H9 (cell line): ENCODE data around the gene B4GALNT4. TPM values are rescaled to one million over a fixed set of nuclear protein-coding genes. Genes with fewer than 3 reads are reported as not detected.

ENCODE experiments used
- DNase-seq: peaks from one replicate; pipeline ENCODE4 v3.0.0-alpha.2; 2017
- H2AFZ ChIP-seq: one replicate; pipeline ENCODE4 v1.6.1; 2013; ENCODE audit warnings: mild to moderate bottlenecking, low read length, control low read depth, moderate library complexity
- H2AK5ac ChIP-seq: 2 replicates; pipeline ENCODE4 v1.6.1; 2013; ENCODE audit warnings: low read length, control low read depth, mixed read lengths; ENCODE audit not compliant: insufficient read length
- H2BK120ac ChIP-seq: one replicate; pipeline ENCODE4 v1.6.1; 2013; ENCODE audit warnings: low read depth, mild to moderate bottlenecking, low read length, control low read depth, inconsistent platforms; ENCODE audit not compliant: poor library complexity, severe bottlenecking
- H2BK12ac ChIP-seq: 2 replicates; pipeline ENCODE4 v1.6.1; 2013; ENCODE audit warnings: low read length, control low read depth, mixed read lengths, low read depth; ENCODE audit not compliant: insufficient read length
- H2BK15ac ChIP-seq: 2 replicates; pipeline ENCODE4 v1.6.1; 2013; ENCODE audit warnings: low read depth, low read length, control low read depth
- H2BK20ac ChIP-seq: one replicate; pipeline ENCODE4 v1.6.1; 2013; ENCODE audit warnings: low read depth, mild to moderate bottlenecking, low read length, control low read depth, inconsistent platforms; ENCODE audit not compliant: poor library complexity, severe bottlenecking
- H2BK5ac ChIP-seq: 2 replicates; pipeline ENCODE4 v1.6.1; 2013; ENCODE audit warnings: low read length, control low read depth, mixed read lengths; ENCODE audit not compliant: insufficient read length
- H3K14ac ChIP-seq: 2 replicates; pipeline ENCODE4 v1.6.1; 2013; ENCODE audit warnings: low read length, control low read depth; ENCODE audit not compliant: insufficient read depth
- H3K18ac ChIP-seq: 2 replicates; pipeline ENCODE4 v1.6.1; 2013; ENCODE audit warnings: low read depth, mild to moderate bottlenecking, mixed read lengths, low read length, control low read depth; ENCODE audit not compliant: insufficient read length
- H3K23ac ChIP-seq: 2 replicates; pipeline ENCODE4 v1.6.1; 2013; ENCODE audit warnings: low read length, control low read depth, mixed read lengths, low read depth; ENCODE audit not compliant: insufficient read length
- H3K23me2 ChIP-seq: 2 replicates; pipeline ENCODE4 v1.6.1; 2013; ENCODE audit warnings: low read depth, mild to moderate bottlenecking, mixed read lengths, low read length, control low read depth; ENCODE audit not compliant: insufficient read length, poor library complexity, severe bottlenecking
- H3K27ac ChIP-seq: 2 replicates; pipeline ENCODE4 v1.5.1; 2013; ENCODE audit warnings: low read length, control low read depth, mixed read lengths, low read depth; ENCODE audit not compliant: insufficient read length
- H3K27me3 ChIP-seq: 2 replicates; pipeline ENCODE4 v1.6.1; 2013; ENCODE audit warnings: low read length, control low read depth, inconsistent platforms; ENCODE audit not compliant: insufficient read depth
- H3K4ac ChIP-seq: 2 replicates; pipeline ENCODE4 v1.6.1; 2013; ENCODE audit warnings: low read depth, mild to moderate bottlenecking, control low read depth, inconsistent platforms, low read length, moderate library complexity
- H3K4me1 ChIP-seq: 2 replicates; pipeline ENCODE4 v1.6.1; 2013; ENCODE audit warnings: low read length, control low read depth, inconsistent platforms; ENCODE audit not compliant: insufficient read depth
- H3K4me2 ChIP-seq: 2 replicates; pipeline ENCODE4 v1.6.1; 2013; ENCODE audit warnings: low read length, control low read depth, mixed read lengths; ENCODE audit not compliant: insufficient read length, insufficient read depth
- H3K56ac ChIP-seq: 2 replicates; pipeline ENCODE4 v1.6.1; 2013; ENCODE audit warnings: low read depth, mild to moderate bottlenecking, mixed read lengths, low read length, control low read depth; ENCODE audit not compliant: insufficient read length
- H3K79me1 ChIP-seq: 2 replicates; pipeline ENCODE4 v1.6.1; 2013; ENCODE audit warnings: low read depth, mild to moderate bottlenecking, moderate library complexity, low read length, control low read depth, inconsistent platforms; ENCODE audit not compliant: insufficient read depth, poor library complexity, severe bottlenecking
- H3K79me2 ChIP-seq: 2 replicates; pipeline ENCODE4 v1.6.1; 2013; ENCODE audit warnings: low read length, control low read depth, inconsistent platforms; ENCODE audit not compliant: insufficient read depth
- H3K9ac ChIP-seq: 2 replicates; pipeline ENCODE4 v1.6.1; 2013; ENCODE audit warnings: low read length, control low read depth, mixed read lengths; ENCODE audit not compliant: insufficient read length; ENCODE audit errors: extremely low read depth
- H3K9me3 ChIP-seq: one replicate; pipeline ENCODE4 v1.6.1; 2013; ENCODE audit warnings: low read depth, low read length, inconsistent platforms; ENCODE audit not compliant: control insufficient read depth
- H3T11ph ChIP-seq: one replicate; pipeline ENCODE4 v1.6.1; 2013; ENCODE audit warnings: mild to moderate bottlenecking, low read length, control low read depth, inconsistent platforms
- H4K20me1 ChIP-seq: one replicate; pipeline ENCODE4 v1.6.1; 2013; ENCODE audit not compliant: control insufficient read depth, insufficient read length, insufficient read depth
- H4K5ac ChIP-seq: 2 replicates; pipeline ENCODE4 v1.6.1; 2013; ENCODE audit warnings: low read depth, mild to moderate bottlenecking, mixed read lengths, low read length, control low read depth; ENCODE audit not compliant: insufficient read length
- H4K8ac ChIP-seq: replicated peaks from 2 replicates; pipeline ENCODE4 v1.6.1; 2013; ENCODE audit warnings: low read length, control low read depth, mixed read lengths, low read depth; ENCODE audit not compliant: insufficient read length
- H4K91ac ChIP-seq: 2 replicates; pipeline ENCODE4 v1.6.1; 2013; ENCODE audit warnings: low read depth, mild to moderate bottlenecking, moderate library complexity, mixed read lengths, low read length, control low read depth; ENCODE audit not compliant: insufficient read length
- H3K27ac Mint-ChIP-seq, 3 experiments: 2 replicates in 2 of 3; 3 replicates in 1 of 3; pipeline ENCODE4 v1.8.0; 2020 to 2021; ENCODE audit warnings: mixed read lengths in 3 of 3, mild to moderate bottlenecking in 1 of 3, moderate library complexity in 1 of 3
- H3K27me3 Mint-ChIP-seq: 2 replicates; pipeline ENCODE4 v1.8.0; 2021; ENCODE audit warnings: low read depth, mild to moderate bottlenecking, moderate library complexity, mixed read lengths
- H3K36me3 Mint-ChIP-seq, 3 experiments: 2 replicates in 2 of 3; 3 replicates in 1 of 3; pipeline ENCODE4 v1.8.0; 2020 to 2021; ENCODE audit warnings: low read depth in 3 of 3, mixed read lengths in 3 of 3; ENCODE audit not compliant: insufficient read depth in 1 of 3
- H3K4me1 Mint-ChIP-seq, 2 experiments: 2 replicates each; pipeline ENCODE4 v1.8.0; 2020; ENCODE audit warnings: mixed read lengths in 2 of 2
- H3K4me3 Mint-ChIP-seq, 2 experiments: 2 replicates in 1 of 2; 3 replicates in 1 of 2; pipeline ENCODE4 v1.8.0; 2020 to 2021; ENCODE audit warnings: mild to moderate bottlenecking in 2 of 2, mixed read lengths in 2 of 2, moderate library complexity in 1 of 2
- H3K9me3 Mint-ChIP-seq, 2 experiments: 2 replicates in 1 of 2; 3 replicates in 1 of 2; pipeline ENCODE4 v1.8.0; 2020; ENCODE audit warnings: mild to moderate bottlenecking in 2 of 2, mixed read lengths in 2 of 2, moderate library complexity in 1 of 2
- CTCF ChIP-seq: fragments of 200-600 bp; sonication (generic); conservative IDR thresholded peaks from 3 replicates; pipeline ENCODE4 v1.8.0; 2021; ENCODE audit warnings: antibody characterized with exemption, mild to moderate bottlenecking
- WGBS: extraction: QIAGEN DNeasy Blood & Tissue Kit; methylation state at CpG from one replicate; pipeline ENCODE4 v1.1.7; 2013; ENCODE audit warnings: missing lambda C conversion rate, low lambda C conversion rate, mixed read lengths; ENCODE audit not compliant: insufficient read length; ENCODE audit errors: extremely low coverage; 5-methylcytosine and 5-hydroxymethylcytosine counted together
- total RNA-seq: library from RNA; stranded (reverse); gene quantifications from 2 replicates; pipeline ENCODE4 v1.2.1, GENCODE V29; 2021

Gene B4GALNT4
- total RNA-seq, 1 experiment from 2014 or later = 105 TPM

- Histone ChIP-seq H2BK120ac (no peak overlapping the region), H2BK15ac (no peak overlapping the region), H3K9ac (no peak overlapping the region), H3K4me2 (no peak overlapping the region), H4K91ac (no peak overlapping the region), H3K18ac (no peak overlapping the region), H4K8ac (no peak overlapping the region), H3K23ac (no peak overlapping the region), H3K27ac (no peak overlapping the region), H2BK5ac (no peak overlapping the region), H3K79me2 (no peaks in the 10 kb centered on the region), H2AFZ (no peak overlapping the region), H3K4ac (no peak overlapping the region), H4K20me1 (no peaks in the 10 kb centered on the region), H3K79me1 (no peaks in the 10 kb centered on the region), H3K27me3 (no peaks in the 10 kb centered on the region; the same call in 1 of the 2 replicates), H2BK12ac (no peak overlapping the region), H3K4me1 (no peaks in the 10 kb centered on the region), H4K5ac (no peak overlapping the region), H3K14ac (no peak overlapping the region), H2BK20ac (no peak overlapping the region), H3T11ph (no peak overlapping the region), H3K56ac (no peak overlapping the region), H3K23me2 (no peaks in the 10 kb centered on the region), H3K9me3 (peaks cover 13% of the 10 kb centered on the region), H2AK5ac (no peak overlapping the region)
- no peak for TF ChIP-seq CTCF
- no CpG with 5 or more reads among the region's 16 CpGs for WGBS
- peaks cover 14% of the 10 kb centered on the region for H3K27me3 Mint-ChIP-seq
- DNase-seq = no peak
- H3K27ac Mint-ChIP-seq = no peak overlapping the region
- peaks cover 0 to 3% of the 10 kb centered on the region in 2 experiments; a peak in 1 of 4 replicates for H3K4me1 Mint-ChIP-seq
- H3K9me3 Mint-ChIP-seq = peaks cover 9% of the 10 kb centered on the region in 2 experiments
- peaks cover 12 to 22% (median 15%) of the 10 kb centered on the region in 3 experiments for H3K36me3 Mint-ChIP-seq
- H3K4me3 Mint-ChIP-seq = no peak overlapping the region
Observed at GRCh38 chr11:384511-384910, 15.2 kb downstream of the B4GALNT4 start.
